Embryonic facial prominence (tissue), 1 donor: ENCODE data around the gene PCYOX1L.

Source experiments
- DNase-seq: peaks from one replicate; pipeline ENCODE4 v3.0.0-alpha.2; 2016; ENCODE audit errors: extremely low spot score

The PCYOX1L gene

DNA sequence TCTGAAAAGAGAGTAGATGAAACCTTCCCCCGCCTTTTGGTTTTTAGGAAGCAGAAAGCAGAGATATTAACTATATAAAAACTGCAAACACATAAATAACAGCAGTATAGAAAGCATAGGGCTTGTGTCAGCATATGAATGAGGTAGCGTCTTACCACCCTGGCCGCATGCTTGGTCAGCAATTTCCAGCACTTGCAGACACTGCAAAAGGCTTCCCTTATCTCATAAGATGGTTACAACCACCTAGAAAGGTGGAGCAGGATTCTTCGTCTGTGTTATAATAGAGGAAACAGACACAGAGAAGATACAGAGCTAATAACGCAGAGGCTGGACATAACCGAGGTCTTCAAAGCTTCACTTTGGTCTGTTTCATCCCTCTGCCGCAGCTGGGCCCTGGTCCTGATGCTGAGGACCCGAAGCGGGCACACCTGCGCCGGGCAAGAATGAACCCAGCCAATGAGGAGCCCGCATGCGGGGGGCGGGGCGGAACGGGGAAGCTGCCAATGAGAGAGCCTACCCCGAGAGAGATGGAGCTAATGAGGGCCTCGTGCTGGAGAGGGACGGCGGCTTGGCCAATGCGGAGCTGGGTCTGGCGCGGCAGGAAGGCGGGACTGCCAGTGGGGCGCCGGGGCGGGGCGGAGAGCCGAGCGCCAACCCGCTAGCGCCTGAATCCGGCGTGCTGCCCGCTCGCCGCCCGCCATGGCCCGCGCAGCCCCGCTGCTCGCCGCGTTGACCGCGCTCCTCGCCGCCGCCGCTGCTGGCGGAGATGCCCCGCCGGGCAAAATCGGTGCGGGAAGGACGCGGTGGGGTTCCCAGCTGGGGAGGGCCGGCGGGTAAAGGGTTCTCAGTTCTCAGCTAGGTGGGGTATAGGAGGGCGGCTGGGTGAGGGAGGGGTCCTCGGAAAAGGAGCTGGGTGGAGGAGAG lies at the start of gene PCYOX1L:
TSS of gene PCYOX1L (plus strand) at position 677 of the 924 bp plus-strand sequence. CDS start at position 700, 23 bp downstream.
- peak; percentile 86 for DNase-seq

DNA sequence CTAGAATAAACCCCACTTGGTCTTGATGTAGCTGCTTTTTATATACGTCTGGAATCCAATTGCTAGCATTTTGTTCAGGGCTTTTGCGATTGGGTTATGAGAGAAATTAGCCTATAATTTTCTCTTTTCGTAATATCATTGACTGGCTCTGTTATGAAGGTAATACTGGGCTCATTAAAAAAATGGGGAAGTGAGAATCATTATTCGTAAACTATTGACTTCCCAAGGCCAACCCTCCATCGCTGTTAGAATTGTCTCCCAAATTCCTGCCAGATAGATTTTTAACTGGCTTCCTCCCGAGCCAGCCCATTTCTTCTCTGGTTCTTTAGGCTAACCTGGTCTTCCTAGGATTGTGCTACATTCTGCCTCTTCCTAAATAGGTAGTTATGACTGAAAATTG lies 48.5 kb upstream of the PCYOX1L start:
- DNase-seq, result no peak

DNA sequence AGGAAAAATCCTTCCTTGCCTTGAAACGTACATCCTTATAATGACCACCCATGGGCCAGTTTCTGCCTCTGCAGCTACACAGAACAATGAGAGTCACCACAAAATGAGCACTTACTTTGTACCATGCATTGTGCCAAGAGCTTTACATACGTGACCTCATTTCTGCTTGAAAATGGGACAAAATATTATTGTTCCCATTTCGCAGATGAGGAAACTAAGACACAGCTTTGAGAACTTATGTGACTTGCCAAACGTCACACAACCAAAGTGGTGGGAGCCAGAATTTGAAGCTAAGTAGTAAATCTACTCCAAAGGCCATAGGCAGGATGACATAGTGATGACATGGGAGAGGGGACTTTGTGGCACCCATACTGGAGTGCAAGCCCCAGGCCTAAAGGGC lies 47.4 kb upstream of the PCYOX1L start:
- DNase-seq, result no peak

GRCh38 chr5:149310947-149311658 lies 46.7 kb upstream of the PCYOX1L start:
- peak; percentile 29 for DNase-seq

GRCh38 chr5:149313151-149313841 lies 44.5 kb upstream of the PCYOX1L start:
- DNase-seq, result no peak

GRCh38 chr5:149314571-149315111 lies 43.2 kb upstream of the PCYOX1L start:
- DNase-seq, result no peak

DNA sequence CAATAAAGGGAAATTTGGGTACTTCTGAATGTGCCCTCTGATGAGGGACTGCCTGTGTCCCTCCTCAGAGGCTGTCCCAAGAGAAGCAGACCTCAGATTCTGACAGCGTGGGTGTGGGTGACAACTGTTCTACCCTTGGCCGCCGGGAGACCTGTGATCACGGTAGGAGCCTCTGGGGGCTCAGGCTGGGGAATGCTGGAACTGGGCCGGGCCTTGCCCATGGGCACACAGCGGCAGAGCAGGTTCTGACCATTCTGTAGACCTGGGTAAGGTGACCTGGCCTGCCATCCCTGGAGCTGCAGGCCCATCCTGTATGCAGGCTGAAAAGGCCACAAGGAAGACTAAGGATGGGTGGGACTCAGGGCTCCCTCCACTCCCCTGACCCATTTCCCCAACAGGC lies 42.1 kb upstream of the PCYOX1L start:
- no peak for DNase-seq

GRCh38 chr5:149317281-149318048 lies 40.4 kb upstream of the PCYOX1L start:
- no peak for DNase-seq

GRCh38 chr5:149319174-149319573 lies 38.7 kb upstream of the PCYOX1L start:
- DNase-seq, result no peak

GRCh38 chr5:149320791-149321330 lies 37.0 kb upstream of the PCYOX1L start:
- DNase-seq, result peak; percentile 49

- DNase-seq, result no peak
Measured at GRCh38 chr5:149322518-149322917, 35.3 kb upstream of the PCYOX1L start.

DNA sequence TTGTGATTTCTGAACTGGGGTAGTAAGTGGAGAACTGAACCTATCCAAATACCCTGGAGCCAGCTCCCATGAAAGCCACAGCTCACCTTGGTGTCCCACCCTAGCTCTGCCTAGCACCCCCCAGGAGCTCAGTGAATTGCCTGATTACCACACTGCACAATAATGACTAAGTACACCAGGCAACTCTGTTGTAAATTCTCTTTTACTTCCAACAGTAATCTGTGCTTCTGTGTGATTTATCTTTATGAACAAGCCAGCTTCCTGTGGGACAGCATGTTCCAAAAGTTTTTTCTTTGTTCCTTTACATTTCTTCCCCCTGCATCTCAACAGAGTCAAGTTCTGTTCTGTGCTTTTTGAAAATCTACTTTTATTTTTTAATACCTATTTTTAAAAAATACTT lies 34.6 kb upstream of the PCYOX1L start:
- DNase-seq, result no peak

GRCh38 chr5:149323621-149324205 lies 34.1 kb upstream of the PCYOX1L start:
- no peak for DNase-seq

DNA sequence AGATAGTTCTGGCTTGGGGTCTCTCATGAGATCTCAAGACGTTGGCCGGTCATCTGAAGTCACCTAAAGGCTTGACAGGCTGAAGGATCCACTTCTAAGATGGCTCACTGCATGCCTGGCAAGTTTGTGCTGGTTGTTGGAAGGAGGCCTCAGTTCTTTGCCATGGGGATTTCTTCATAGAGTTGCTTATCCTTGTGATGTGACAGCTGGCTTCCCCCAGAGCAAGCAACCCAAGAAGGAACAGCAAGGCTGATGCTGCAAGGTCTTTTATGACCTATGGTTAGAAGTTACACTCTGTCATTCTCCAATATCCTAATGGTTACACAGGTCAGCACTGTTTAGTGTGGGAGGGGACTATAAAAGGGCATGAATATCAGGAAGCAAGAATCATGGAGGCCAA lies 33.2 kb upstream of the PCYOX1L start:
- DNase-seq, result no peak

DNA sequence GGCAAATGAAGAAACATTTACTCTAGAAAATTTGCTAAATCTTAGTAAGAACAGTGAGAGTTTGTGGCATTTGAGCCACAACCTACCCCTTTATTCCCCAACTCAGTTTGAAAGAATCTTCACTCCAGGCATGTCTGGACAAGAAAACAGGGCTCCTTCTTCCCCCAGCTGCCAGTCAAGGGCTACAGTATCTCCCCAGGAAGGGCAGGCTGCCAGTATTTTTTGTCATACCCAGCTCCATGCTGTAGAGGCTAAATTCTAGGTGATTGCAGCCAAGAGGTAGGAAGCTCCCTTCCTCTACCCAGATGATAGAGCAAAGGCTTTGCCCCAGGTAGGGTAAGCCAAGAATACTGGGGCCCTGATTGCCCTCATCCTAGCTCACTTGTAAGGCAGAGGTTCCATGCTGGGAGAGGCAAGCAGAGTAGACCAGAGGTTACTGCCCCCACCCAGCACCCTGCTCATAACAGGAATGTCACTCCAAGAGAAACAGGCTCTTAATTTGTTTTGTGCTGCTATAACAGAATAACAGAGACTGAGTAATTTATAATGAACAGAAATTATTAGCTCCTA lies 32.6 kb upstream of the PCYOX1L start:
- DNase-seq, result no peak

DNA sequence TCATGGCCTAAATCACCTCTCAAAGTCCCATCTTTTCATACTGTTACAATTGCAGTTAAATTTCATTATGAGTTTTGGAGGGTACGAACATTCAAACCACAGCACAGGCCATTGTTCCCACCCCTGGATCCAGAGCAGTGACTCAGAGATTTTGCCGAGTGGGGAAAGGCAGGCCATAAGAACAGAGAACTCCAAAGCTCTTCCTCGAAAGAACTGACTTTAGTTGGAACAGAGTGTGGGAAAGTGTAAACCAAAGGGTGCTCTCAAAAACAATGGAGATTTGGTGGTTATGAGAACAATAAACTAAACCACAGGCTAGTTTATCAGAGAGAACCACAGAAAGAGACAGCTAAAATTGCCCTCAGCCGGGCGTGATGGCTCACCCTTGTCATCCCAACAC lies 32.0 kb upstream of the PCYOX1L start:
- no peak for DNase-seq

DNA sequence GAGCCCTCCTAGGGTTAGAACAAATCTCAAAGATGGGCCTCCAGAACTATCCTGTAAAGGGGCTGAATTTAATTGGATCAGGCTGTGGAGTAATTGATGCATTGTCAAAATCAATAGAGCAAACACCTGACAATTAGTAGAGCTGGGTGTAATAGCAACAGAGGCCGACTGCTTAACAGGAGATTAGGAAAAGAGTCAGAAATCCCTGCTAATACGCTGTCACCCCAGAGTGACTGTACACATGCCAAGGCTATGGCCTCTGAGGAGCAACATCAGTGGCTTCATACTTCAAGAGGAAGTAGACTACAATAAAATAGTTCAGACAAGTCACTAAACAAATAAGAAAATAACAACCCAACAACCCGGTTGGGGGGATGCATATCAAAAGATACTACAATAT lies 31.2 kb upstream of the PCYOX1L start:
- DNase-seq, result no peak

DNA sequence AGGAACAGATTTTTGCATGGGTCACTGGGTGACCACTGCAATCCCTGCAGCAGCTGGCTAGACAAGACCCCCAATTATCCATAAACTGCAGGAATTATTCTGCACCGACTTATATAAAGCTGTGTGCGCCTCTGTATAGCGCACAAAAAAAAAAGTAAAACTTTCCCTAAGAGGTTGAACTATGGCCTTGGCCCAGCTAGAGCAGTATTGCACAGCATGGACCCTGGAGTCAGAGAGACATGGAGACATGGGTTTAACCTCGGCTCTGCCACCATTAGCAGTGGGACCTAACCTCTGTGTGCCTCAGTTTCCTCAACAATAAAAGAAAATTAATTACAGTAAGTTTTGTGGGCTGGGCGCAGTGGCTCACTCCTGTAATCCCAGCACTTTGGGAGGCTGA lies 29.7 kb upstream of the PCYOX1L start:
- no peak for DNase-seq

GRCh38 chr5:149333711-149334443 lies 24.0 kb upstream of the PCYOX1L start:
- DNase-seq, result no peak

DNA sequence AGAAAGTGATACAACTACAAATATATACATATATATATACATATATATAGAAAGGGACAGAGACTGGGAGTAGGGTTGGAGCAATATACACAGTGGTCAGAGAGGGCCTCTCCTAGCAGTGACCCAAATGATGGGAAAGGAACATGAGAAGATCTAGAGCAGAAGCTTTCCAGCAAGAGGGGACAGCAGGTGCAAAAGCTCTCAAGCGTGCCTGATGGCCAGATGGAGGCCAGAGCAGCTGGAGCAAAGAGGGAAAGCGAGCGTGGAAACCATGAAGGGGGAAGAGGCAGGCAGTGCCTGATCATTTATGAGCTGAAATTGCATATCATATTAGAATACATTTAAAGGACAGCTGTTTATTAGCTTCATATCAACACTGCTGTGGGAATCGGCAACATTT lies 20.1 kb upstream of the PCYOX1L start:
- DNase-seq, result no peak
